Activated CD4-positive, CD25-positive, alpha-beta regulatory T cell (primary cell): Measurements from ENCODE around the gene STRN4.
A peak's percentile ranks its signal among the peaks of the same experiment; 100 is the strongest.

Experiments used
- DNase-seq, 4 experiments: peaks; one replicate each; lab custom pipeline; 2025; lab: John Stamatoyannopoulos, UW

Gene STRN4

GRCh38 chr19:46742926-46743480 is 3.2 kb downstream of the STRN4 start:
- no peak for DNase-seq

GRCh38 chr19:46741447-46741846 is 4.8 kb downstream of the STRN4 start:
- DNase-seq, result no peak

GRCh38 chr19:46739290-46739771 is 6.9 kb downstream of the STRN4 start:
- DNase-seq, result no peak

GRCh38 chr19:46737761-46738171 is 8.5 kb downstream of the STRN4 start:
- DNase-seq, result no peak

GRCh38 chr19:46737298-46737654 is 9.0 kb downstream of the STRN4 start:
- no peak for DNase-seq

- no peak for DNase-seq
Observed at GRCh38 chr19:46736531-46737297, 9.5 kb downstream of the STRN4 start.

- DNase-seq, result no peak
Observed at GRCh38 chr19:46733690-46734292, 12.5 kb downstream of the STRN4 start.

- no peak for DNase-seq
Observed at GRCh38 chr19:46732966-46733689, 13.1 kb downstream of the STRN4 start.

- no peak for DNase-seq
Observed at GRCh38 chr19:46732172-46732938, 13.9 kb downstream of the STRN4 start.

GRCh38 chr19:46731584-46731983 is 14.7 kb downstream of the STRN4 start:
- DNase-seq, result no peak

- no peak for DNase-seq
Observed at GRCh38 chr19:46731007-46731501, 15.2 kb downstream of the STRN4 start.

- DNase-seq, result no peak
Observed at GRCh38 chr19:46730595-46730994, 15.7 kb downstream of the STRN4 start.

GRCh38 chr19:46730187-46730586 is 16.1 kb downstream of the STRN4 start:
- DNase-seq, result no peak

- no peak for DNase-seq
Observed at GRCh38 chr19:46729696-46730095, 16.6 kb downstream of the STRN4 start.

- peak; percentile 70 to 81 (median 74) for DNase-seq
Observed at GRCh38 chr19:46728693-46729339, 17.4 kb downstream of the STRN4 start.

- no peak for DNase-seq
Observed at GRCh38 chr19:46728208-46728607, 18.0 kb downstream of the STRN4 start.

GRCh38 chr19:46727757-46728156 is 18.5 kb downstream of the STRN4 start:
- DNase-seq, result no peak

- DNase-seq, result no peak
Observed at GRCh38 chr19:46726971-46727501, 19.2 kb downstream of the STRN4 start.

- DNase-seq, result no peak
Observed at GRCh38 chr19:46726551-46726950, 19.7 kb downstream of the STRN4 start.

GRCh38 chr19:46725859-46726393 is 20.3 kb downstream of the STRN4 start:
- DNase-seq, result no peak
